Measurements from ENCODE around the gene DCUN1D2. TPM values are rescaled to one million over a fixed set of nuclear protein-coding genes. Genes with fewer than 3 reads are reported as not detected.

Gene DCUN1D2
- total and polyA plus RNA-seq, 8 donors, result 4.8 to 18.3 (median 8.3) TPM

DNA sequence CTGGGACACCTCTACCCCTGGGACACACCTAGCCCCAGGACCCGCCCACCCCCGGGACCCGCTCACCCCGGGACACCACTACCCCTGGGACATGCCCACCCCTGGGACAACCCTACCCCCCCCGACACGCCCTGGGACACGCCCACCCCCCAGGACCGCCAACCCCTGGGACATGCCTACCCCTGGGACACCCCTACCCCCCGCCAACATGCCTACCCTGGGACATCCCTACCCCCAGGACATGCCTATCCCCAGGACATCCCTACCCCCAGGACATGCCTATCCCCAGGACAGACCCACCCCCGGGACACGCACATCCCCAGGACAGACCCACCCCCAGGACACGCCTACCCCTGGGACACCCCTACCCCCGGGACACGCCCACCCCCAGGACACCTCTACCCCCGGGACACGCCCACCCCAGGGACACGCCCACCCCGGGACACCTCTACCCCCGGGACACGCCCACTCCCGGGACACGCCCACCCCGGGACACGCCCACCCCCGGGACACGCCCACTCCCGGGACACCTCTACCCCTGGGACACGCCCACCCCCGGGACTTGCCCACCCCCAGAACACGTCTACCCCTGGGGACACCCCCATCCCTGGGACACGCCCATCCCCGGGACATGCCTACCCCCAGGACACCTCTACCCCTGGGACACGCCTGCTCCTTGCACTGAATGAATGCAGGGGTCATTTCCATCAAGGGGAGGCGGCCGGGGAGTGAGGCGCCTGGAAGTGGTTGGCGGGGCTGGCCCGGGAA, 69.5 kb downstream of the DCUN1D2 start:
- no peak for FAIRE-seq
- Histone ChIP-seq H3K27ac (no peak overlapping the region), H3K4me3 (no peak overlapping the region), H3K27me3 (no peaks in the 10 kb centered on the region), H3K9me3 (no peaks in the 10 kb centered on the region), H3K36me3 (no peaks in the 10 kb centered on the region), H3K4me1 (no peaks in the 10 kb centered on the region)
- DNase-seq, result peak in 1 of 6 donors; percentile 62
- WGBS, 2 donors, result 62 to 65% methylated on average over 32 to 36 of the region's 38 CpGs
- TF ChIP-seq CTCF (IDR thresholded peaks at IDR 0.05), result no peak
- ATAC-seq, result no peak
- intact Hi-C loops (cut with DNase I), result no loop called here

GRCh38 chr13:113420232-113420631, 70.3 kb downstream of the DCUN1D2 start:
- Histone ChIP-seq H3K27ac (no peak overlapping the region), H3K9me3 (no peaks in the 10 kb centered on the region), H3K36me3 (no peaks in the 10 kb centered on the region), H3K4me1 (no peaks in the 10 kb centered on the region), H3K4me3 (no peak overlapping the region), H3K27me3 (no peaks in the 10 kb centered on the region)
- ATAC-seq (no peak), DNase-seq (no peak), FAIRE-seq (no peak)
- TF ChIP-seq CTCF (IDR thresholded peaks at IDR 0.05), result no peak
- intact Hi-C loops (cut with DNase I), result no loop called here
- WGBS, 2 donors, result 88 to 92% methylated on average over 15 of the region's 15 CpGs

- Histone ChIP-seq H3K9me3 (no peaks in the 10 kb centered on the region), H3K4me1 (no peaks in the 10 kb centered on the region), H3K36me3 (no peaks in the 10 kb centered on the region), H3K4me3 (no peak overlapping the region), H3K27me3 (no peaks in the 10 kb centered on the region), H3K27ac (no peak overlapping the region)
- 94% methylated on average over 18 of the region's 18 CpGs for WGBS, 2 donors
- intact Hi-C loops (cut with DNase I), result no loop called here
- FAIRE-seq (no peak), DNase-seq (no peak), ATAC-seq (no peak)
- no peak for TF ChIP-seq CTCF (IDR thresholded peaks at IDR 0.05)
Observed at GRCh38 chr13:113419531-113420193, 70.8 kb downstream of the DCUN1D2 start.

DNA sequence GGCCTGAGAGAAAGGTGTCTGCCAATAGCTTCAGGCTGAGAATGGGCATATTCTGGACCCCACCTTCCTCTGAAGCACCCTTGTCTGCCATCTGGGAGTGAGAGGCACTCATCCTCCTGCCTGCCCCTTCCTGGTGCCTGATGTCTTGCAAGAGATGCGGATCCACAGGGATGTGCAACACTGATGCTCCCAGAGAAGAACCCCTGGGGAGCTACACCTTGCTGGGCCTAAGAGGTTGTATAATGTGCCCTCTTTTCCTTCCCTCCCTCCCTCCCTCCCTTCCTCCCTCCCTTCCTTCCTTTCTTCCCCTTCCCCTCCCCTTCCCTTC, 71.8 kb downstream of the DCUN1D2 start:
- FAIRE-seq (no peak), ATAC-seq (no peak), DNase-seq (no peak)
- Histone ChIP-seq H3K4me3 (no peak overlapping the region), H3K27ac (no peak overlapping the region), H3K9me3 (no peaks in the 10 kb centered on the region), H3K4me1 (no peaks in the 10 kb centered on the region), H3K27me3 (no peaks in the 10 kb centered on the region), H3K36me3 (no peaks in the 10 kb centered on the region)
- TF ChIP-seq CTCF (IDR thresholded peaks at IDR 0.05), result no peak
- intact Hi-C loops (cut with DNase I), result no loop called here
- 100% methylated on average over 1 of the region's 1 CpG for WGBS, 2 donors

Data from pancreas (tissue), 10 donors.